Activated CD4-positive, alpha-beta T cell treated with anti-CD3 and anti-CD28 coated beads, Interleukin-2, amount 50 U/mL, for 16 hours (primary cell): ENCODE results near the gene NPRL2.

ENCODE experiments used
- DNase-seq: peaks from one replicate; pipeline ENCODE4 v3.0.0-alpha.2; 2020

The NPRL2 gene

DNA sequence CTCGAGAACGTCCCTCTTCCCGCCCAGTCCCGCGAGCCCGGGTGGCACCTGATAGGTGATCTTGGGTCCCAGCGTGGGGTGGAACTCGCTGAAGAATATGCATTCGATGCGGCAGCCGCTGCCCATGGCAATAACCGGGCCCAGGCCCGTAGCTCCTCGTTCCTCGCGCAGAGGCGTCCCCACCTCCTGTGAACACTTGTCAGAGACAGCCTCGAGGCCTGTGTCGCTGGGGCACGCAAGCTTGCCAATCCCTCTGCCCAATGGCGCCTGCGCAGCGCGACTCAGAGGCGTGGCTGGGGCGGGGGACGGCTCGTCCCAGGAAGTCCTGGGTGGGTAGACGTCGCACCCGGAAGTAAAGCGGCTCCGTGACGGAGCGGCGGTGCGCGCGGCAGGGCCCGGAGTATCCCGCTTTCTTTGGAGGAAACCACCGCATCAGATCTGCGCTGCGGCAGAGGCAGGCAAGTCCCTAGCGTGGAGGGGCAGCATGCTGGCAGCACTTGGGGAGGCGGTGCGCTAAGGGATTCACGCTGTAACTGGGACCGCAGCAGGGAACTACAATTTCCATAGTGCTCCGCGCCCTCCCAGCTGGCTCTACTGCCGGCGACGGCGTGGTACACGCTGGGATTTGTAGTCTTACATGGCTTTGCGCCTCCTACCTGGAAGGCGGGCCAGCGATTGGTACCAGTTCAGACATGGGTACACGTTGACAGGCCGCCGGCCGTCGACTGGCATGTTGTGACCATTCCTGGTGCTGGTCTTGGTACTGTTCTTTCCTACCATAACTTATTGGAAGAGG lies at the start of gene NPRL2, which contains the start of gene CYB561D2:
Gene NPRL2, minus strand, starts transcription at position 249 of the 796 bp plus-strand sequence. Its CDS starts 123 bp downstream, at position 126.
Gene CYB561D2, plus strand, starts transcription at position 336 of the 796 bp plus-strand sequence. CDS start 572 bp downstream, outside the sequence.
- DNase-seq: peak; percentile 99

GRCh38 chr3:50396502-50396901 lies 45.9 kb upstream of the NPRL2 start:
- DNase-seq: no peak

DNA sequence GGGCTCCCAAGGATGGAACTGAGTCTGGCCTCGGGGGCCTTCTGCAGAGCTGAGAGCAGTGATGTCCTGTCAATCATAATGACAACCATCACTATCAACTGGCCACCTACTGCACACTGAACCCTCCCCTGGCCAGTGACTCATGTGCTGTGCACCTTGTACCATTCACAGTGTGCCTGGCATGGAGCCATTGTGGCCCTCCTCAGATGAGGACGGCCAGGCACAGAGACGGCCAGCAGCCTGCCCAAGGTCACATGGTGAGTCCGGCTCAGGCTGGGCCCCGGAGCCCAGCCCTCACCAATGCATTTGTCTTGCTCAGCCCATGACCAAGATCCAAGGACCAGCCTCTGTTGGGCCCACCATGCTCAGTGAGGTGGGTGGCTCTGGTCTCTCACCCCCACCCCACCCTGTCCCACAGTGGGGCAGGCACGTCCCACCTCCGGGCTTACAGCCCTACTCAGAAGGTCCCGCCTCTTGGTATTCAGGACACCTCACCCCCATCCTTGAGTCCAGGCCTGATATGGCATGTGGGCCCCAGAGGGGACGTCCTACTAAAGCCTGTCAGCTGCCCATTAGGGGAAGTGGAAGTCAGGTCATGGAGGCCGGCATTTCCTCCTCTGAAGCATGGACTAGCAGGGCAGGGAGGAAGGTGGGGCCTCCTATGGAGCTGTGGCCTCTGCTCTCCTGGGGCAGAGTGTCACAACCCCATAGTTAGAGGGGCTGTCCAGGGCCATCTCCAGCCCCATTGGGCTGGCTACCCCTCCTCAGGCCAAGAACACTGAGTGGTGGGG lies 44.7 kb upstream of the NPRL2 start:
- no peak for DNase-seq

GRCh38 chr3:50393061-50393460 lies 42.5 kb upstream of the NPRL2 start:
- DNase-seq: no peak

DNA sequence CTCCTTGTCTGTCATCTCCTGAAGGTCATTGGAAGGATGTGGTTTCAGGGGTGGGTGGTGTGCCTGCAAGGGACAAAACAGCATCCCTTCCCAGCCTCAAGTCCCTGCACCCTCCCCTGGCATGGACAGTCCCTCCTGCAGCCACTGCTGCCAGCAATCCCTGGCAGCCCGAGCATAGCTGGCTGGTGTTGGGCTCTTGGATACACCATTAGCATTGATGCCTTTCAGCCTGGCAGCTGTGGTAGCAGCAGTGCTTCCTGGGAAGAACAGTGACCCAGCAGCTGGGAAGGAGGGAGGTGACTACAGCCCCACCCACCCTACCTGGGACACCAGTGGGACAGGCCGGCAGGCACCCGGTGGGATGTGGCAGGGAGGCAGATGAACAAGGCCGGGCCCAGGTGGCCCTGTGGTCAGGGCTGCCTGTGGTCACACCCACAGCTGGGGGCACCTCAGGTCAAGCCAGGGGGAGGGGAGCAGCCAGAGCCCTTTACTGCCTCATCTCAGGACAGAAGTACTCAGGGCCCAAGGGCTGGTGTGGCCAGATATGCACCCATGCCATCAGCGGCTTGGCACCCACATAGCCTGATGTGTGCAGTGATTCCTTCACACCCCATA lies 41.6 kb upstream of the NPRL2 start:
- no peak for DNase-seq

GRCh38 chr3:50390508-50391224 lies 40.1 kb upstream of the NPRL2 start:
- DNase-seq: no peak

- DNase-seq: no peak
These were observed 38.8 kb upstream of the NPRL2 start for GRCh38 chr3:50389414-50389767.

GRCh38 chr3:50388720-50389413 lies 38.3 kb upstream of the NPRL2 start:
- DNase-seq: no peak

GRCh38 chr3:50388016-50388719 lies 37.6 kb upstream of the NPRL2 start:
- DNase-seq: no peak

DNA sequence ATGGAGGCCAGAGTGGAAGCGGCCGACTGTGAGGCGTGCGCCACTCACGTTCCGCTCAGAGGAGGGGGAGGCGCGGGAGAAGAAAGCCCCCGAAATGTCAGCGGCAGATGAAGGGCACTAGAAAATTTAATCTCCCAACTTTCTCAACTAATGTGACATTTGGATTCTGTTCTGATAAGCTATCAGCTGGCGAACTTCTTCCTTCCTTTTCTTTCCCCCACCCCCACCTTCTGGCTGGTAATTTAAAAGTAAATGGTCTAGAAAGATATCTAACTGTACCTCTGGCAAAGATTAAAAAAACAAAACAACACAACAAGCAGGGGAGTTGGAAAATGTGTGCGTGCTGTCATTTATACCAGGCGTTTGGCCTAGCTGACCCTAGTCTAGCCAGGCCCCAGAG lies 35.2 kb upstream of the NPRL2 start:
- no peak for DNase-seq

- DNase-seq: no peak
These were observed 33.2 kb upstream of the NPRL2 start for GRCh38 chr3:50383750-50384149.

GRCh38 chr3:50382722-50383121 lies 32.1 kb upstream of the NPRL2 start:
- DNase-seq: no peak

DNA sequence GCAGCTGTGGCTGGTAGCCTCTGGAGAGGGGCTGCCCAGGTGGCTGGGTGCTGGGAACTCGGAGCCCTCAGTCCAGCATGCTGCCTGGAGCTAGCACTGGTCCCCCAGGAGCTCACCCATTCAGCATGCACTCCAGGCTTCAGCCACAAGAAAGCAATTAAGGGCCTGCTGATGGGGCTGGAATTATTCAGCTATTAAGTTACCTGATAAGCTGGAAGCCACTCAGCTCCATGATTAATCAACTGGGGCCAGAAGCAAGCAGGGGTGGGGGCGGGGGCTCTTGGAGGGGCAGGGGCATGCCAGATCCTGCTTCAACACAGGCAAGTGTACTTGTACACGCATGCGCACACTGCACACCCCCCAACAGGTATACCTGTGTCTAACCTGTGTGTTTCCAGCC lies 30.8 kb upstream of the NPRL2 start:
- DNase-seq: no peak

- DNase-seq: no peak
These were observed 30.0 kb upstream of the NPRL2 start for GRCh38 chr3:50380405-50381085.

DNA sequence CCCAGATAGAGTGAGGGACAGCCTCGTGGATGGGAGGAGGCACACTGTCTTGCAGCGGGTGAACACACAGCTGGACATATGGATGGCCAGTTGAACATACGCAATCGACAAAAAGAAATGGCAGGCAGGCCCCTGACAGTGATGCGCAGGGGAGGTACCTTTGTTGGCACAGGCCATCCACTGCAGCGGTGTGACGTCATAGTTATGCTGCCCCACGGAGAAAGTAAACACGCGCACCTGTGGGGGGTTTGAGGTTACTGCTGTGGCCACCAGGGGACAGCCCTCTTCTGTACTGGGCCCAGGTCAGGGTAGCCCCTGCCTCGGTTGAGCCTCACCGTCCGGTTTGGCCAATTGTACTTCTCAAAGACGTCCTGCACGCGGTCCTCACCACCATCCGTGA lies 28.2 kb upstream of the NPRL2 start:
- no peak for DNase-seq

GRCh38 chr3:50378024-50378423 lies 27.4 kb upstream of the NPRL2 start:
- no peak for DNase-seq

DNA sequence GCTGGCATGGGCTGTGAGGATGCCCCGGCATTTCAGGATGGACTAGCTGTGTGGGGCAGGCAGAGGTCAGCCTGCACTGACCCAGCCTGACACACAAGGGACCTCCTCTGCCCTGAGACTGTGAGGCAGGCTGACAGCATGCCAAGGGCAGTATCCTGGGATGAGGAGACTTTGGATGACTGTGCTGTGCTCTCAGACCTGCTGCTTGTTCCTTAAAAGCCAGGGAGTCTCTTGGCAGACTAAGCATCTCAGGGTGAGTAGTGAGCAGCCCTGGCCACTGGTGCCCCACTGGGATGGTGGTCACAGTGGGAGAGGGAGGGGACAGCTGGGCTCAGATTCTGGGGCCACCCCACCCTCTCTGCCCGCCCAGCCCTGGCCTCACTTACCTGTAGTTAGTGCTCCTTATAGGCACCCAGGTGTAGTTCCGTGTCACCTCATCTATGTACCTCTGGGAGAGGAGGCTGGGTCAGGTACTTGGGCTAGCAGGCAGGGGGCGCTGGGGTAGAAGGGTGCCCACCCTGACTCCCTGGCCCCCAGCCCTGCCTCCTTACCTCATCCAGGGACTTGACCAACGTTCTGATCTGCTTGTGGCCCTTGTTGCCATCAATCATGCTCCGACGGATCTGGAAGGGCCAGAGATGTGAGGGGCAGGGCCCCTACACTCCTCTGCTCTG lies 24.8 kb upstream of the NPRL2 start:
- no peak for DNase-seq

DNA sequence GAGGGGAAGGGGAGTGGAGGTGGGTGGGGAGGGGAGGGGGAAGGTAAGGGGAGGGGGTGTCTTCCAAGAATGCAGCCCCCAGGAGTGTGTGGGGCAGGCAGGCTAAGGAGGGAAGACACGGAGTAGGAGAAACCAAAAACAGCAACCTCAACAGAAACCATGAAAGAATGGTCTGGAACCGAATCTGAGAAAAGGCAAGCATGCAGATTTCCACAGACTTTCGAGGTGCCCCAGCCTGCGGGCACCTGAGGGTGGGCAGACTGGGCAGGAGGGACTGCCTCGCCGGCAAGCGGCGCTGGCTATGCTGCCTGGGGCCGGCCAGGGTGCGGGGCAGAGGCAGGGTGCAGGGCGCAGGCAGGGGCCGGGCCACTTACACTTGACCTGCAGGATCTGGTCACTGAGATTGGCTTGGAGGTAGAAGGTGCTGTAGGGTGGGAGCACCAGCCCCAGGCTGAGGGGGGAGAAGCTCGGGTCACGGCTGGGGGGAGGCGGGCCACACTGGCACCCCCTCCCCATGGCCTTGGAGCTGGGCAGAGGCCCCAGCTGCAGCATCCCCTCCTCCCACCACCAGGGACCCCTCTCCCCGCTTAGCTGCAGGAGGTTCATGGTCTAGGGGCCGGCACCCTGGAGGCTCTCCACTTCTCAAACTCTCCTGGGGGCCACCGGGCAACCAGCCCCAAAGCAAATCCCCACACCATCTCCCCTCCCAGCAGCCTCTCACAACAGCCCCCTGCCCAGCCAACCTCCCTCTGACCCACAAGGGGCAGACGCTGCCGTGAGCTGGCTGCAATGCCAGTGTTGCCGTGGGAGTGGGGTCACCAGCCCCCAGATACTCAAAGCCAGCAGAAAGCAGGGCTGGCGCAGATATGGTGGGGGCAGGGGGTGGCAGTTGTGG lies 24.0 kb upstream of the NPRL2 start:
- DNase-seq: no peak
